ENCODE measurements around the gene NTSR1. TPM values are rescaled to one million over a fixed set of nuclear protein-coding genes. Genes with fewer than 3 reads are reported as not detected.

The NTSR1 gene
- total and polyA plus RNA-seq, 2 of the 13 experiments (the other 11 are each of a cell fraction or from before 2014, with no cell fraction given) = 0.09 to 0.12 TPM

DNA sequence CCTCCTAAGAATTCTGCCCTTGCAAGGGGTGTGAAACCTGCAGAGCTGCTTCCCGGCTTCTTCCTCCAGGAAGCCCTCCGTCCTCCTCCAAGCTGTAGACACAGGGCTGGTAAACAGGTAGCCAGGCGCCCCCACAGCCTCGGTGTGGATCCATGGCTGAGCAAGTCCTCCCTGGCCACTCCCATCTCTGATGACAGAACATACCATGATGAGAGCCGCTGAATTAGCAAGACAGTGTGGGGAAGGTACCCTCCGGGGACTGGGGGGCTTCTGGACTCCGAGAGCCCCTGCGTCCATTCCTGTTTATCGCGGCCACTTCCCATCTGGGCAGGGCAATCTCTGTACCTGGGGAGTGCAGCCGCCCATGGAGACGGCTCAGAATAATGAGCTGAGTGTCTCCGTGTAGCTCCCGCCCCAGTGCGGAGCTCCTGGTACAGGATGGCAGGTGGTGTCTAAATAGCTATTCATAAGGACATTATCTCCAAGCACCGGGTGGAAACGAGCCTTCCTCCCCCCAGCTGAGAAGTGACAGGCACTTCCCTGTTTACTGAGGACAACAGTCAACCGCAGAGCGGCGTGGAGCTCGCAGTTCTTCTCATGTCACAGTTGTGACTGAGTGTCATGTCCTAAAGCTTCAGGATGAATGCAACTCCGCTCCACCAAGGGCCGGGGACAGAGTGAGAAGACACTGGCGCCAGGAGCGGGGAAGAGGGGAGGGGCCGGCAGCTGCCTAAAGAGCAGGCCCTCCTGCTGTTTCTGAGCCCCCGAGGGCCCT, 22.7 kb upstream of the NTSR1 start (continued):
- TF ChIP-seq FOXA3 (CRISPR knock-in tag; IDR thresholded peaks at IDR 0.05) (peak; percentile 59), KDM2A (CRISPR knock-in tag; IDR thresholded peaks at IDR 0.05; ENCODE audit: borderline replicate concordance, low read depth) (peak; percentile 25; the same call in 1 of the 2 replicates)

DNA sequence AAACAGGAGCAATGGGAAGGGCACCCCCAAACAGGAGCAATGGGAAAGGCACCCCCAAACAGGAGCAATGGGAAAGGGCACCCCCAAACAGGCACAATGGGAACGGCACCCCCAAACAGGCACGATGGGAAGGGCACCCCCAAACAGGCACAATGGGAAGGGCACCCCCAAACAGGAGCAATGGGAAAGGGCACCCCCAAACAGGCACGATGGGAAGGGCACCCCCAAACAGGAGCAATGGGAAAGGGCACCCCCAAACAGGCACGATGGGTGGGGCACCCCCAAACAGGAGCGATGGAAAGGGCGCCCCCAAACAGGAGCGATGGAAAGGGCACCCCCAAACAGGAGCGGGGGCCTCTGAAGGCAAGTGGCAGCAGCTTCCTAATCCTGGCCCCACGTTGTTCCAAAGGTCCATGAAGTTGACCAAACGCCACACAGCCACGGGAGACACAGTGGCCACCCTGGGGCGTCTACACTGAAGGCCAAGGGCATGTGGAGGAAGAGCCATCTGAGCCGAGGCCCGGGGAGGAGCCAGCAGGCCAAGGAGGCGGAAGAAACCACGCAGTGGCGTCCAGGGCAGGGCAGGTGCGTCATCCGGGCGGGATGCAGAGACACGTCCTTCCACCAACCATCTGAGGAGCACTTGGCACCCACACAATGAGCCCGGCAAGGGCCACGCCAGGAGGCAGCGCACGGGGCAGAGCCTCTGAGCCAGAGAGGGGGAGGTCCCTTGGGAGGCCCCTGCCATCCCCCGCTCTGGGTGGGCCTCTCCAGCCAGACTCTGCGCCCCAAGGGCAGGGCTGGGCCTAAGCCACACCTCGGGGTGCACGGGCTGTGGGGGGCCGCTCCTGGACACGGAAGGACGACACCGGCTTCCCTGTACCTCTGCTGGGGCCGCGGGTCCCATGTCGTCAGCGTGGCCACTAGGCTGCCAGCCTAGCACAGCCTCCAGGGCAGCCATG, 21.5 kb upstream of the NTSR1 start:
- no peak for ATAC-seq
- Histone ChIP-seq H4K20me1 (ENCODE audit: insufficient read depth, low read length) (no peaks in the 10 kb centered on the region; the same call in 1 of the 2 replicates), H3K4me1 (ENCODE audit: insufficient read depth, low read length) (peaks cover 8% of the 10 kb centered on the region; the same call in 1 of the 2 replicates), H3K4me3 (replicated peaks in 1 of 3; ENCODE audit: insufficient read depth in 1 of 3, low read depth in 2 of 3, low read length in 3 of 3) (no peak overlapping the region), H2AFZ (ENCODE audit: low read length) (no peak overlapping the region), H3K36me3 (replicated peaks in 1 of 2; ENCODE audit: control insufficient read depth in 1 of 2, insufficient read depth in 2 of 2, low read length in 2 of 2) (no peaks in the 10 kb centered on the region), H3K9me3 (ENCODE audit: low read length) (no peaks in the 10 kb centered on the region), H3K27ac (ENCODE audit: extremely low read length, insufficient read depth, low read length) (no peak overlapping the region), H3K27me3 (ENCODE audit: control insufficient read depth in 1 of 2, insufficient read depth in 2 of 2, low read length in 2 of 2) (peaks cover 32 to 85% of the 10 kb centered on the region in 2 experiments), H3K4me2 (ENCODE audit: low read depth, low read length) (no peak overlapping the region), H3K79me2 (ENCODE audit: insufficient read depth, low read length) (no peaks in the 10 kb centered on the region), H3K9ac (ENCODE audit: insufficient read depth, low read depth, low read length) (no peak overlapping the region)
- no TSS peak for BruUV-seq (replicated peaks)
- TF ChIP-seq ZNF776 (CRISPR knock-in tag; IDR thresholded peaks at IDR 0.05) (0 out of 2 replicates have a peak, but pooled peaks have one; percentile 44), PCBP1 (IDR thresholded peaks at IDR 0.05; ENCODE audit: borderline replicate concordance, low read depth, low read length) (0 out of 2 replicates have a peak, but pooled peaks have one; percentile 63), ZNF749 (CRISPR knock-in tag; IDR thresholded peaks at IDR 0.05; ENCODE audit: borderline replicate concordance) (no peak), EEA1 (CRISPR knock-in tag; IDR thresholded peaks at IDR 0.05; ENCODE audit: borderline replicate concordance) (no peak), AGO1 (IDR thresholded peaks at IDR 0.05; ENCODE audit: low read depth, low read length, poor library complexity, severe bottlenecking) (peak; percentile 18), EP300 (IDR thresholded peaks at IDR 0.05; ENCODE audit: low read depth in 2 of 2, low read length in 2 of 2) (no peak), EP300 (CRISPR knock-in tag; IDR thresholded peaks at IDR 0.05; ENCODE audit: borderline replicate concordance) (no peak)
- ChIA-PET POLR2A (no interaction called here), CTCF (ENCODE audit: low intra/inter-chr PET ratio, low total read pairs) (no interaction called here)
- 41% methylated on average over 37 of the region's 37 CpGs for WGBS (ENCODE audit: low lambda C conversion rate)
- no peak for DNase-seq (ENCODE audit: low spot score)
- in situ Hi-C loops (cut with HindIII; ENCODE audit: extremely low pct_ligation_motif_present, low pct_unique_long_range_greater_than_20kb) (loop anchor here (10.0 kb wide), 1 partner anchor 88 kb away; no protein-coding TSS in a partner anchor), intact Hi-C loops (cut with micrococcal nuclease; ENCODE audit: unreplicated experiment) (loop anchor here (5.0 kb wide), 1 partner anchor 105 kb away; no protein-coding TSS in a partner anchor)
- no peak for FAIRE-seq
